Loucy (cell line): ENCODE results near the gene MGAT5B.

ENCODE experiments used
- CTCF ChIP-seq: fragments of 200-600 bp; sonication (generic); conservative IDR thresholded peaks from 2 replicates; pipeline ENCODE4 v1.5.1; 2014; ENCODE audit warnings: mild to moderate bottlenecking, antibody characterized with exemption, low read length
- EZH2phosphoT487 ChIP-seq: fragments of 200-600 bp; IDR thresholded peaks from 2 replicates; pipeline ENCODE4 v1.6.1; 2018; ENCODE audit warnings: antibody characterized with exemption, mild to moderate bottlenecking, moderate library complexity, borderline replicate concordance

DNA sequence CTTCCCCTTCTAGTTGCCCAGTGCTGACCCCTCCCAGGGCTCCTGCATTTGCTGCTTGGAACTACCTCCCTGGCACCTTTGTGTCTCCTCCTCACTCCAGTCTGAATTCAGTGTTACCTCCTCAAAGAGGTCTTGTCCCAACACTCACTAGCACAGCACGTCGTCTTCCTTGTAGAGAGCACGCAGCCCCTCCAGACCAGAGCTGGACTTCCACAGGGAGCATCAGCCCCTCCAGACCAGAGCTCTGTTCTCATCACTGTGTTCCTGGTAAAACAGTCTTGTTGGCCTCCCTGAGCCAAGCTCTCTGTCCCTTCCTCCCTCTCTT lies 27.8 kb upstream of the MGAT5B start:
- no peak for TF ChIP-seq CTCF
- no peak for TF ChIP-seq EZH2phosphoT487
